ENCODE data around the gene ABCA9. TPM values are rescaled to one million over a fixed set of nuclear protein-coding genes. Genes with fewer than 3 reads are reported as not detected.

The ABCA9 gene
- total and polyA plus RNA-seq, 9 of the 15 experiments (the other 6 are each of a cell fraction or from before 2014, with no cell fraction given) = 0.04 TPM; not detected in 8

DNA sequence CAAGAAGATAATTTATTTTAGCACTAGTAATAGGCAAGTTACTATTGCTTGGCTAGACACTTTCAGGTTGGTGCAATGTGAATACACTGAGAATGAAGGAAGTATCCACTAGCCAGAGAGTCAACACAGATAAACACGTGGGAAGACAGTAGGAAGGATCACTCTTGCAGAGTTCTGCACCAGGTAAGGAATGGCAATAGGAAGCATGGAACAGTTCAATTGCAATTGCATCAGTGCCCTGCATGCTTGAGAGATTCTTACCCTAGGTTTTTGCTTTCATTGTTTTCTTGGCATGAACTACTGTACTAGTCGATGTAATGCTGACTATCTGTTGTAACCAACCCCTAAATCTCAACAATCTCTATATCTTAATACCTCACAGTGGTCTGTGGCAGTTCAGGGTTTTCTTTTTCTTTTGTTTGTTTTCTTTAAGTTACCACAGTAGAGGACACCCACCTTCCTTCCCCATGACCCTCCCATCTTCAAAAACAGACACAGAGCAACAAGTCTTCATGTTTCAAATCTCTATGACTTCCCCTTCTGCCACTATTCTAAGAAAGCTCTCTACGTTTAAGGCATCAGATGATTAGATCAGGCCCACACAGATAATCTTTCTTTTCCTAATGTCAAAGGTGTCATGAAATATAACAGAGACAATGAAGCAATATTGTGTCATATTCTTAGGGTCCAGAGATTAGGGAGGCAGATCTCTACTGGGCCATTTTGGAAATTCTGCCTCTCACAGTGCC is 87.5 kb downstream of the ABCA9 start (continued):
- TF ChIP-seq, protein P1, sequence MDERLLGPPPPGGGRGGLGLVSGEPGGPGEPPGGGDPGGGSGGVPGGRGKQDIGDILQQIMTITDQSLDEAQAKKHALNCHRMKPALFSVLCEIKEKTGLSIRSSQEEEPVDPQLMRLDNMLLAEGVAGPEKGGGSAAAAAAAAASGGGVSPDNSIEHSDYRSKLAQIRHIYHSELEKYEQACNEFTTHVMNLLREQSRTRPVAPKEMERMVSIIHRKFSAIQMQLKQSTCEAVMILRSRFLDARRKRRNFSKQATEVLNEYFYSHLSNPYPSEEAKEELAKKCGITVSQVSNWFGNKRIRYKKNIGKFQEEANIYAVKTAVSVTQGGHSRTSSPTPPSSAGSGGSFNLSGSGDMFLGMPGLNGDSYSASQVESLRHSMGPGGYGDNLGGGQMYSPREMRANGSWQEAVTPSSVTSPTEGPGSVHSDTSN (CRISPR knock-in tag; IDR thresholded peaks at IDR 0.05; ENCODE audit: low read depth) = no peak
- TF ChIP-seq, protein P1 (tag; conservative IDR thresholded peaks at IDR 0.05; ENCODE audit: low read depth) = peak; percentile 60
- no peak for TF ChIP-seq TAF15 (IDR thresholded peaks at IDR 0.05; ENCODE audit: low read depth, low read length)
- TF ChIP-seq, protein P2, sequence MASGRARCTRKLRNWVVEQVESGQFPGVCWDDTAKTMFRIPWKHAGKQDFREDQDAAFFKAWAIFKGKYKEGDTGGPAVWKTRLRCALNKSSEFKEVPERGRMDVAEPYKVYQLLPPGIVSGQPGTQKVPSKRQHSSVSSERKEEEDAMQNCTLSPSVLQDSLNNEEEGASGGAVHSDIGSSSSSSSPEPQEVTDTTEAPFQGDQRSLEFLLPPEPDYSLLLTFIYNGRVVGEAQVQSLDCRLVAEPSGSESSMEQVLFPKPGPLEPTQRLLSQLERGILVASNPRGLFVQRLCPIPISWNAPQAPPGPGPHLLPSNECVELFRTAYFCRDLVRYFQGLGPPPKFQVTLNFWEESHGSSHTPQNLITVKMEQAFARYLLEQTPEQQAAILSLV (tag; IDR thresholded peaks at IDR 0.05) = no peak
- TF ChIP-seq MEIS2 (IDR thresholded peaks at IDR 0.05; ENCODE audit: partially characterized antibody) = peak; percentile 59
- TF ChIP-seq, protein P3, sequence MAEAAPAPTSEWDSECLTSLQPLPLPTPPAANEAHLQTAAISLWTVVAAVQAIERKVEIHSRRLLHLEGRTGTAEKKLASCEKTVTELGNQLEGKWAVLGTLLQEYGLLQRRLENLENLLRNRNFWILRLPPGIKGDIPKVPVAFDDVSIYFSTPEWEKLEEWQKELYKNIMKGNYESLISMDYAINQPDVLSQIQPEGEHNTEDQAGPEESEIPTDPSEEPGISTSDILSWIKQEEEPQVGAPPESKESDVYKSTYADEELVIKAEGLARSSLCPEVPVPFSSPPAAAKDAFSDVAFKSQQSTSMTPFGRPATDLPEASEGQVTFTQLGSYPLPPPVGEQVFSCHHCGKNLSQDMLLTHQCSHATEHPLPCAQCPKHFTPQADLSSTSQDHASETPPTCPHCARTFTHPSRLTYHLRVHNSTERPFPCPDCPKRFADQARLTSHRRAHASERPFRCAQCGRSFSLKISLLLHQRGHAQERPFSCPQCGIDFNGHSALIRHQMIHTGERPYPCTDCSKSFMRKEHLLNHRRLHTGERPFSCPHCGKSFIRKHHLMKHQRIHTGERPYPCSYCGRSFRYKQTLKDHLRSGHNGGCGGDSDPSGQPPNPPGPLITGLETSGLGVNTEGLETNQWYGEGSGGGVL (CRISPR knock-in tag; IDR thresholded peaks at IDR 0.05) = no peak
- TF ChIP-seq ZNF408 (CRISPR knock-in tag; IDR thresholded peaks at IDR 0.05; ENCODE audit: low read depth) = no peak
- TF ChIP-seq, protein P4, sequence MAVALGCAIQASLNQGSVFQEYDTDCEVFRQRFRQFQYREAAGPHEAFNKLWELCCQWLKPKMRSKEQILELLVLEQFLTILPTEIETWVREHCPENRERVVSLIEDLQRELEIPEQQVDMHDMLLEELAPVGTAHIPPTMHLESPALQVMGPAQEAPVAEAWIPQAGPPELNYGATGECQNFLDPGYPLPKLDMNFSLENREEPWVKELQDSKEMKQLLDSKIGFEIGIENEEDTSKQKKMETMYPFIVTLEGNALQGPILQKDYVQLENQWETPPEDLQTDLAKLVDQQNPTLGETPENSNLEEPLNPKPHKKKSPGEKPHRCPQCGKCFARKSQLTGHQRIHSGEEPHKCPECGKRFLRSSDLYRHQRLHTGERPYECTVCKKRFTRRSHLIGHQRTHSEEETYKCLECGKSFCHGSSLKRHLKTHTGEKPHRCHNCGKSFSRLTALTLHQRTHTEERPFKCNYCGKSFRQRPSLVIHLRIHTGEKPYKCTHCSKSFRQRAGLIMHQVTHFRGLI (CRISPR knock-in tag; IDR thresholded peaks at IDR 0.05) = no peak
- TF ChIP-seq TFAM (CRISPR knock-in tag; conservative IDR thresholded peaks at IDR 0.05) = no peak
